GM19023 (cell line): Measurements from ENCODE around the gene EYS.
"Not testable (repeated sequence)": the region's sequence is repeated elsewhere in the genome, so short reads cannot be mapped to it uniquely, and the experiment has no call there.

Source experiments
- ATAC-seq: cut with Tn5 transposase; IDR thresholded peaks from one replicate; pipeline ENCODE4 v1.9.1; 2021; ENCODE audit warnings: mild to moderate bottlenecking, moderate library complexity; ENCODE audit not compliant: unreplicated experiment

Gene EYS

GRCh38 chr6:64014595-64014994, 1692.4 kb downstream of the EYS start:
- ATAC-seq, result no peak

GRCh38 chr6:64013011-64013410, 1694.0 kb downstream of the EYS start:
- no peak for ATAC-seq

GRCh38 chr6:64012351-64013001, 1694.5 kb downstream of the EYS start:
- no peak for ATAC-seq

- ATAC-seq, result no peak
Measured at GRCh38 chr6:64010666-64011065, 1696.4 kb downstream of the EYS start.

GRCh38 chr6:64010010-64010409, 1697.0 kb downstream of the EYS start:
- ATAC-seq, result no peak

- no peak for ATAC-seq
Measured at GRCh38 chr6:64006246-64006645, 1700.8 kb downstream of the EYS start.

GRCh38 chr6:64000818-64001491, 1706.1 kb downstream of the EYS start:
- no peak for ATAC-seq

- ATAC-seq, result no peak
Measured at GRCh38 chr6:63999613-64000012, 1707.4 kb downstream of the EYS start.

GRCh38 chr6:63998991-63999390, 1708.0 kb downstream of the EYS start:
- no peak for ATAC-seq

GRCh38 chr6:63997734-63998133, 1709.3 kb downstream of the EYS start:
- no peak for ATAC-seq

- no peak for ATAC-seq
Measured at GRCh38 chr6:63997221-63997620, 1709.8 kb downstream of the EYS start.

GRCh38 chr6:63985223-63985622, 1721.8 kb downstream of the EYS start:
- ATAC-seq, result no peak

- ATAC-seq, result no peak
Measured at GRCh38 chr6:63975699-63976098, 1731.3 kb downstream of the EYS start.

GRCh38 chr6:63968650-63969049, 1738.4 kb downstream of the EYS start:
- ATAC-seq, result no peak

- no peak for ATAC-seq
Measured at GRCh38 chr6:63964366-63964765, 1742.7 kb downstream of the EYS start.

GRCh38 chr6:63963769-63964315, 1743.2 kb downstream of the EYS start:
- ATAC-seq, result no peak

GRCh38 chr6:63953336-63954021, 1753.5 kb downstream of the EYS start:
- not testable (repeated sequence) for ATAC-seq

- ATAC-seq, result no peak
Measured at GRCh38 chr6:63947792-63948529, 1759.1 kb downstream of the EYS start.

GRCh38 chr6:63945987-63946386, 1761.0 kb downstream of the EYS start:
- ATAC-seq, result no peak

- ATAC-seq, result no peak
Measured at GRCh38 chr6:63943826-63944225, 1763.2 kb downstream of the EYS start.
